ENCODE data around the gene RND3.

RND3 gene

DNA sequence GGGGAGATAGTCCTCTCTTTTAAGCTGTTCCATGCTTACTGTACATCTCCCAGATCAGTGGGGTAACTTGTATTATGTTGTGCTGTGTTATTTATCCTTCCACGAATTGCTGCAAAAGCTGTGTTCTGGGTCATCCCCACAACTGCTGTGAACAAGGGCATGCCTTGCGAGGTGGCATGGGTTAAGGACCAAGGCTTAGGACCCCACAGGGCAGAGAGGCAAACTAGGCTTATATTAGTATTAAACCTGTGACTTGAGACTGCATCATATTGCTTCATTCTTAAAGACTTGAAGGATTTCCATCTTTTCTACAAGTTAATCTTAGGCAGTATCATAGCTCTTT lies 19.9 kb downstream of the RND3 start:
- no peaks in the 10 kb centered on the region for H3K9me3 ChIP-seq (ENCODE audit: control insufficient read depth, low read length)
- no peak overlapping the region for H3K27ac ChIP-seq (ENCODE audit: insufficient read depth, low read depth, low read length, poor library complexity, severe bottlenecking)
- H3K36me3 ChIP-seq (ENCODE audit: control insufficient read depth, insufficient read depth, low read length) = peaks cover 5% of the 10 kb centered on the region
- H3K4me1 ChIP-seq (ENCODE audit: control insufficient read depth, insufficient read depth, low read length) = peaks cover 3% of the 10 kb centered on the region
- no peak overlapping the region for H3K4me3 ChIP-seq (ENCODE audit: insufficient read depth, low read depth, low read length)
- H3K27me3 ChIP-seq (ENCODE audit: control insufficient read depth, insufficient read depth, low read length, poor library complexity, severe bottlenecking) = no peaks in the 10 kb centered on the region
- 90 to 92% methylated on average over 2 of the region's 2 CpGs for WGBS, 2 experiments

GRCh38 chr2:150466741-150467620 lies 20.5 kb downstream of the RND3 start:
- WGBS, 2 experiments = 80 to 86% methylated on average over 5 of the region's 5 CpGs
- Histone ChIP-seq H3K4me1 (ENCODE audit: control insufficient read depth, insufficient read depth, low read length) (peaks cover 3% of the 10 kb centered on the region), H3K4me3 (ENCODE audit: insufficient read depth, low read depth, low read length) (no peak overlapping the region), H3K27ac (ENCODE audit: insufficient read depth, low read depth, low read length, poor library complexity, severe bottlenecking) (no peak overlapping the region), H3K9me3 (ENCODE audit: control insufficient read depth, low read length) (no peaks in the 10 kb centered on the region), H3K27me3 (ENCODE audit: control insufficient read depth, insufficient read depth, low read length, poor library complexity, severe bottlenecking) (no peaks in the 10 kb centered on the region), H3K36me3 (ENCODE audit: control insufficient read depth, insufficient read depth, low read length) (peaks cover 5% of the 10 kb centered on the region)

DNA sequence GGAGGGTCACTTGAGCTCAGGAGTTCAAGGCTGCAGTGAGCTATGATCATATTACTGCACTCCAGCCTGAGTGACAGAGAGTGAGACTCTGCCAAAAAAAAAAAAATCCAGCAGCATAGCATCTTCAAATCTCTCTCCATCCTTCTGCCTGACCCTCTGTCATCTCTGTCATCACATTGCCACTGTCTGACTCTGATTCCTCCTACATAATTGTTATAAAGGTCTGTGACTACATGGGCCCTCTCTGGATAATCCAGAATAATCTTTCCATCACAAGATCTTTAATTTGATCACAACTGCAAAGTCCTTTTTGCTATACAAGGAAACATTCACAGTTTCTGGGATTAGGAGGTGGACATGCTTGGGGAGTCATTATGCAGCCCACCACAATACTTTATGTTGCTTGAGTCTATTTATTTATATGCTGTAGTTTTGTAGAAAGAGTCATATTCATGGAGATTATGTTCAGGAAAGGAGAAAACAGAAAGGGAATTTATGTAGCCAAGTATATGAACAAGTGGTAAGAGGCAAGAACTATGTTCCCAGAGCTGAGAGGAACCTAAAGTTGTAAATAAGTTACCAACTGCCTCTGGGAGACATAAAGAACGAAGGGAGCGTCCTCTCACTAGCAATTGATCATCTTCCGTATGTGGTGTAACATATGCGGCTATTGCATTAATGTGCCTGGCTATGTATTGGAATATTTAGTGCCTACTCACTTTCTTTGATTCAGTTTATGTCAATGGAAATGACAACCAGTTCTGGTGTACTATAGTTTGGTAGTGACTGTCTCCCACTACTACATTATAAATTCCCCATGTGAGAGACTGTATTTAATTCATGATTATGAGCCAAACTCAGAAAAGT lies 21.5 kb downstream of the RND3 start:
- H3K9me3 ChIP-seq (ENCODE audit: control insufficient read depth, low read length) = no peaks in the 10 kb centered on the region
- 93 to 96% methylated on average over 4 of the region's 4 CpGs for WGBS, 2 experiments
- H3K36me3 ChIP-seq (ENCODE audit: control insufficient read depth, insufficient read depth, low read length) = no peaks in the 10 kb centered on the region
- H3K27ac ChIP-seq (ENCODE audit: insufficient read depth, low read depth, low read length, poor library complexity, severe bottlenecking) = no peak overlapping the region
- H3K4me3 ChIP-seq (ENCODE audit: insufficient read depth, low read depth, low read length) = no peak overlapping the region
- no peaks in the 10 kb centered on the region for H3K27me3 ChIP-seq (ENCODE audit: control insufficient read depth, insufficient read depth, low read length, poor library complexity, severe bottlenecking)
- H3K4me1 ChIP-seq (ENCODE audit: control insufficient read depth, insufficient read depth, low read length) = peaks cover 3% of the 10 kb centered on the region

DNA sequence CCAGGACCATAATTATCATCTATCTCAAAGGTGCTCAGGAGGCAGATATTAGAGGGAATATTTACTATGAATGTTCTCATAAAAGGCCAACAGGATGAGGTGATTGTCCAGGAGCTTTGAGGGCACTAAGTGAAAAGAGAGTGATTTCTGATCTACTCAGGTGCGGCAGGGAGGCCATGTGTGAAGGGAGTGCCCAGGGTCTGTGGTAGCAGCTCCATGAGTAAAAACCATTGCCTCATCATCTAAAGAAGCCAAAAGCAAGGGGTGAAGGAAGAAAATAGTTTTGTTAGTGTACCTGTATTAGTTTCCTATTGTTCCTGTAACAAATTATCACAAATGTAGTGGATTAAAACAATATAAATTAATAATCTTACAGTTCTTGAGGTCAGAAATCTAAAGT lies 22.5 kb downstream of the RND3 start:
- Histone ChIP-seq H3K27ac (ENCODE audit: insufficient read depth, low read depth, low read length, poor library complexity, severe bottlenecking) (no peak overlapping the region), H3K36me3 (ENCODE audit: control insufficient read depth, insufficient read depth, low read length) (no peaks in the 10 kb centered on the region), H3K4me1 (ENCODE audit: control insufficient read depth, insufficient read depth, low read length) (no peaks in the 10 kb centered on the region), H3K27me3 (ENCODE audit: control insufficient read depth, insufficient read depth, low read length, poor library complexity, severe bottlenecking) (no peaks in the 10 kb centered on the region), H3K4me3 (ENCODE audit: insufficient read depth, low read depth, low read length) (no peak overlapping the region), H3K9me3 (ENCODE audit: control insufficient read depth, low read length) (no peaks in the 10 kb centered on the region)
- WGBS, 2 experiments = 97 to 100% methylated on average over 1 of the region's 1 CpG

DNA sequence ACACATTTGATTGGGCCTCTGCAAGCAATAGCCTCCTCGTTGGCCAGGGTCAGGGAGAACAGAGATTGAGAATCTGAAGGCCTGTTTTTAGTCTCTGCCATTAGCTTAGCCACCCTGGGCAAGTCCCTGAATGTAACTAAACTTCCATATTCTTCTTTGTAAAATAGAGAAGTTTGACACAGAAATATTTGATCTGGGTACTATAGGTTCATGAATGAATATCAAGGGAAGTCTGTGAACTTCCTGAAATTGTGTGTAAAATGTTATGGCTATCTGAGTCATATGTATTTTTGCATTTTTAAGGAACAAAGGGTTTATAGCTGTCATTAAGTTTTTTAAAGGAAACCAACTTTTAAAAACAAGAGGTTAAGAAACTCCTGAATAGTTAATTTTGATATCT lies 23.2 kb downstream of the RND3 start:
- no peak overlapping the region for H3K4me3 ChIP-seq (ENCODE audit: insufficient read depth, low read depth, low read length)
- no peaks in the 10 kb centered on the region for H3K36me3 ChIP-seq (ENCODE audit: control insufficient read depth, insufficient read depth, low read length)
- WGBS, 2 experiments = 93 to 95% methylated on average over 1 of the region's 1 CpG
- no peaks in the 10 kb centered on the region for H3K9me3 ChIP-seq (ENCODE audit: control insufficient read depth, low read length)
- no peaks in the 10 kb centered on the region for H3K4me1 ChIP-seq (ENCODE audit: control insufficient read depth, insufficient read depth, low read length)
- no peak overlapping the region for H3K27ac ChIP-seq (ENCODE audit: insufficient read depth, low read depth, low read length, poor library complexity, severe bottlenecking)
- H3K27me3 ChIP-seq (ENCODE audit: control insufficient read depth, insufficient read depth, low read length, poor library complexity, severe bottlenecking) = no peaks in the 10 kb centered on the region

DNA sequence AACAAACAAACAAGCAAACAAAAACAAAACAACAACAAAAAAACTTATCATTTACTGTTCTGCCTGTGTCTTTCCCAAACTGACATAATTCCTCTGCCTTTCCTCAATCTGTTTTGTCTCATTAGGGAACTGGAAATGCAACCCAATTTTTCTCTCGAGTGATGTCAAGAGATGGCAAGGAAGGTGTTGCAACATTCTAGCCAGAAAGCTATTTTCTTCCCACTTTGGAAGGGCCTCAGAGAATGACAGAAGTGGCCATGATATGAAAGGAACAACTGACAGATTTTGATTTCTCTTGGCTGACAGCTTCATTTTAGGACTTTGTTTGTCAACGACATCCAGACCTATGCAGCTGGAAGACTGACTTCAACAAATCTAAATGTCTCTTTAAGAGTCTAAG lies 24.7 kb downstream of the RND3 start:
- Histone ChIP-seq H3K27ac (ENCODE audit: insufficient read depth, low read depth, low read length, poor library complexity, severe bottlenecking) (no peak overlapping the region), H3K27me3 (ENCODE audit: control insufficient read depth, insufficient read depth, low read length, poor library complexity, severe bottlenecking) (no peaks in the 10 kb centered on the region), H3K4me3 (ENCODE audit: insufficient read depth, low read depth, low read length) (no peak overlapping the region), H3K4me1 (ENCODE audit: control insufficient read depth, insufficient read depth, low read length) (no peaks in the 10 kb centered on the region), H3K36me3 (ENCODE audit: control insufficient read depth, insufficient read depth, low read length) (no peaks in the 10 kb centered on the region), H3K9me3 (ENCODE audit: control insufficient read depth, low read length) (no peaks in the 10 kb centered on the region)
- 96% methylated on average over 2 of the region's 2 CpGs for WGBS, 2 experiments

GRCh38 chr2:150459281-150459680 lies 28.2 kb downstream of the RND3 start:
- no peaks in the 10 kb centered on the region for H3K36me3 ChIP-seq (ENCODE audit: control insufficient read depth, insufficient read depth, low read length)
- H3K27ac ChIP-seq (ENCODE audit: insufficient read depth, low read depth, low read length, poor library complexity, severe bottlenecking) = no peak overlapping the region
- no peaks in the 10 kb centered on the region for H3K9me3 ChIP-seq (ENCODE audit: control insufficient read depth, low read length)
- H3K27me3 ChIP-seq (ENCODE audit: control insufficient read depth, insufficient read depth, low read length, poor library complexity, severe bottlenecking) = no peaks in the 10 kb centered on the region
- WGBS, 2 experiments = 97 to 100% methylated on average over 1 of the region's 1 CpG
- H3K4me1 ChIP-seq (ENCODE audit: control insufficient read depth, insufficient read depth, low read length) = no peaks in the 10 kb centered on the region
- no peak overlapping the region for H3K4me3 ChIP-seq (ENCODE audit: insufficient read depth, low read depth, low read length)

- no peaks in the 10 kb centered on the region for H3K27me3 ChIP-seq (ENCODE audit: control insufficient read depth, insufficient read depth, low read length, poor library complexity, severe bottlenecking)
- H3K9me3 ChIP-seq (ENCODE audit: control insufficient read depth, low read length) = no peaks in the 10 kb centered on the region
- no peak overlapping the region for H3K4me3 ChIP-seq (ENCODE audit: insufficient read depth, low read depth, low read length)
- WGBS, 2 experiments = 95% methylated on average over 2 to 3 of the region's 3 CpGs
- H3K27ac ChIP-seq (ENCODE audit: insufficient read depth, low read depth, low read length, poor library complexity, severe bottlenecking) = no peak overlapping the region
- no peaks in the 10 kb centered on the region for H3K36me3 ChIP-seq (ENCODE audit: control insufficient read depth, insufficient read depth, low read length)
- no peaks in the 10 kb centered on the region for H3K4me1 ChIP-seq (ENCODE audit: control insufficient read depth, insufficient read depth, low read length)
These were observed 36.7 kb downstream of the RND3 start for GRCh38 chr2:150450765-150451164.

DNA sequence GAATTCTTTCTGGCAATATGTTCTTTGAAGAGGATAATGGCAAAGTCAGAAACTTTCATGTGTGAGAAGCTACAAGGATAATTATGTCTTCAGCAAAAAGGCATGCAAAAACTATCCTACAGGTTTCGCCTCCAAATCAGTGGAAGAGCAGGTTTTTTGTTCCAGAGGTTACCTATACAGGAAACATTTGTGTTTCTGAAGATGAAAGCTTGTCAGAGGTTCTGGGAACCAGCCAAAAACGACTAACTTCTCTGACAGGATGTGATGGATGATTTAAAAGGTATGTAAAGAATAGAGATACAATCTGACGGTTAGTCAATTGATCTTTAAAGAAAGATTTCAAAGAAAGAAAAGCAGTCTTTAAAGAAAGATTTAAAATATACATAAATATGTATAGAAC lies 37.6 kb downstream of the RND3 start:
- no peaks in the 10 kb centered on the region for H3K9me3 ChIP-seq (ENCODE audit: control insufficient read depth, low read length)
- no peaks in the 10 kb centered on the region for H3K27me3 ChIP-seq (ENCODE audit: control insufficient read depth, insufficient read depth, low read length, poor library complexity, severe bottlenecking)
- H3K4me3 ChIP-seq (ENCODE audit: insufficient read depth, low read depth, low read length) = no peak overlapping the region
- H3K36me3 ChIP-seq (ENCODE audit: control insufficient read depth, insufficient read depth, low read length) = no peaks in the 10 kb centered on the region
- H3K4me1 ChIP-seq (ENCODE audit: control insufficient read depth, insufficient read depth, low read length) = no peaks in the 10 kb centered on the region
- no peak overlapping the region for H3K27ac ChIP-seq (ENCODE audit: insufficient read depth, low read depth, low read length, poor library complexity, severe bottlenecking)
- WGBS, 2 experiments = 63 to 86% methylated on average over 2 to 3 of the region's 3 CpGs

GRCh38 chr2:150445398-150445797 lies 42.1 kb downstream of the RND3 start:
- no peaks in the 10 kb centered on the region for H3K4me1 ChIP-seq (ENCODE audit: control insufficient read depth, insufficient read depth, low read length)
- H3K4me3 ChIP-seq (ENCODE audit: insufficient read depth, low read depth, low read length) = no peak overlapping the region
- no peaks in the 10 kb centered on the region for H3K36me3 ChIP-seq (ENCODE audit: control insufficient read depth, insufficient read depth, low read length)
- 88 to 96% methylated on average over 1 of the region's 1 CpG for WGBS, 2 experiments
- H3K27ac ChIP-seq (ENCODE audit: insufficient read depth, low read depth, low read length, poor library complexity, severe bottlenecking) = no peak overlapping the region
- H3K9me3 ChIP-seq (ENCODE audit: control insufficient read depth, low read length) = no peaks in the 10 kb centered on the region
- no peaks in the 10 kb centered on the region for H3K27me3 ChIP-seq (ENCODE audit: control insufficient read depth, insufficient read depth, low read length, poor library complexity, severe bottlenecking)
